GM18873 (cell line): ENCODE results near the gene FAM72D.
"Not testable (repeated sequence)": the region's sequence is repeated elsewhere in the genome, so short reads cannot be mapped to it uniquely, and the experiment has no call there.

Source experiments
- ATAC-seq: cut with Tn5 transposase; IDR thresholded peaks from one replicate; pipeline ENCODE4 v1.9.1; 2021; ENCODE audit warnings: mild to moderate bottlenecking, moderate library complexity, moderate number of reproducible peaks; ENCODE audit not compliant: unreplicated experiment, low FRiP score

Gene FAM72D

GRCh38 chr1:145082483-145083255 lies 13.1 kb upstream of the FAM72D start:
- not testable (repeated sequence) for ATAC-seq

- not testable (repeated sequence) for ATAC-seq
Measured at GRCh38 chr1:145093517-145094149, 2.1 kb upstream of the FAM72D start.

DNA sequence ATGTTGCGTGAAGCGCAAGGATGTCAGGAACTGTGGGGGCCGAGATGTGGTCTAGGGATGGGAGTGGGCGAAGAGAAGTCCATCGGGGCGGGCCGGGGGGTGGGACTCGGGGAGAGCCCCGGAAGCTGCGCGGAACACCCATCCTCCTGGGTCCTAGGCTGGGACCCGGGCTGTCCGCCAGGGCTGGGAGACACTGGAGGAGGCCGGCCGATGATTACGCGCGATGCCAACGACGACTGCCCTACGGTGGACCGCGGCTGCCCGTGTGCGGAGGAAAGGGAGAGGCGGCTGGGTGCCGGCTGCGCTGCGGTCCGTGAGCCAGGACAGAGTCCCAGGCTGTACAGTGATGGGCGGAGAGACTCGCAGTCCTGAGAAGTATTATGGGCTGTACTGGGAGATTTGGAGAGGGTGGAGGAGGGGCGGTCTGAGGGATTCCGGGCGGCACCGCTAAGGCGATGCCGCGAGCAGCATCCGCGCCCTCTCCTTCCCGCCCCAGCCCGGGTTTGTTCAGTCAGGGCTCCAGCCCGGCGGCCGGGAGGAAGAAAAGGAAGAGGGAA lies 1.0 kb upstream of the FAM72D start:
- peak; percentile 0 for ATAC-seq

DNA sequence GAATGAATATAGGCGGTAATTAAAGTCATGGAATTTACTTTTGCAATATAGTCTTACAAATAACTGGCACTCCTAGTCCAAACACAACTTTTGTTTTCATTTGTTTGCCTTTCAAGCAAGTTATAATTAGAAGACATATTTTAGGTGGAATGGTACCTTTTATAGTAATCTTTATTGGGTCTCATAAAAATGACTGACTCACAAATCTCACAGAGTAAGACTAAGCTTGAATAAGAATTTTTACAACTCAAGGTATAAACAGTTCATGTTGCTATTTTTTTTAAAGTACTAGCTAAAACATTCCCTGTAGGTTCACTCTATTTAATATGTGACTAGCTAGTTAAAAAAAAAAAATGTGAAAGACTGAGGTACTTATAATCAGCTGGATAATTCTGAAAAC lies 6.0 kb downstream of the FAM72D start:
- ATAC-seq, result not testable (repeated sequence)

DNA sequence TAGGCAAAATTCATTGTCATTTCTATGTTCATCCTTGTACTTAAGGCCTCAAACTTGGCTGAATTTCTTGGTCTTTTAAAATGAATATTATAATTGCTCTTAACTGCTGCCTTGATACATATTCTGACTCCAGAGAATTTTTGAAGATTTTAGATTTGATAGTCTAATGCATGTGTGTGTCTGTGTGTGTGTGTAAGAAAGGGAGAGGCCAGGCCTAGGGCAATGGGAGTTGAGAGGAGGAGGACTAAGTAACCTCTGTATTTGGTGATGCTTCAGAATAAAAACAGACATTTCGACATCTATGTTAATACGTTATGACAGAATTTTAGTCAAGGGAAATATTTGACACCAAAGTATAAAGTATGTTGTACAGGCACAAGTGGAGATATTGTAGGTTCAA lies 7.5 kb downstream of the FAM72D start:
- ATAC-seq, result not testable (repeated sequence)

DNA sequence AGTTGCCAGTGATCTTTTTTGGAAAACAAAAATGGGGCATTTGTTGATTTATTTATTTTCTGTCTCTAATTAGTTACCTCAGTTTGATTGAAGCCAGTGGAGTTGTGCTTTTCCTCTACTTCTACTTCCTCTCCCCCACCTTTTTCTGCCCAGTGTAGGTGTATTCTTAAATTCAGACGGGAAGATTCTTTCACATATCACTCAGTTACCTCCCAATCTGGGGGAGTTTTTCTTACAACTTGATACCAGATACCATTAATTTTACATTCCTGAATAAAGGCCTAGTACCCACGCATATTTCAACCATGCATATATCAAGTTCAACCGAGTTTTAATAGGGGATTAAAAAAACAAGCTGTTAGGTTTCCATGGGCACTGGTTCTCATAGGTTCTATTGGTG lies 15.9 kb downstream of the FAM72D start:
- not testable (repeated sequence) for ATAC-seq

DNA sequence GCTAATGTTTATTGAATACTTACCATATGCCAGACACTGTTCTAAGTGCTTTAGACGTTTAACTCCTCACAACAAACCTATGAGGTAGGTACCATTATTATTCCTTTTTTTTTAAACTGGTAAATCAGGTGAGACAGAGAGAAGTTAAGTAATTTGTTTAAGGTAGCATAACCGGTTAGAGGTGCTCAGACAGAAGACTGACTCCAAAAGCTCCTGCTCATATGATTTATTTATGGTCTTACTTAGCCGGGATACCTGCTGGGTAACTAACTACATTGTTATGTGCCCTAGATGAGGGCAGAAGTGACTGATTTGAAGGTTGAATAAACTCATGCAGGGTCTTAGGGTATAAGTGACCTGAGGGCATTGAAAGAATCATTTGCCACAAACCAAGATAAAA lies 16.9 kb downstream of the FAM72D start:
- not testable (repeated sequence) for ATAC-seq

DNA sequence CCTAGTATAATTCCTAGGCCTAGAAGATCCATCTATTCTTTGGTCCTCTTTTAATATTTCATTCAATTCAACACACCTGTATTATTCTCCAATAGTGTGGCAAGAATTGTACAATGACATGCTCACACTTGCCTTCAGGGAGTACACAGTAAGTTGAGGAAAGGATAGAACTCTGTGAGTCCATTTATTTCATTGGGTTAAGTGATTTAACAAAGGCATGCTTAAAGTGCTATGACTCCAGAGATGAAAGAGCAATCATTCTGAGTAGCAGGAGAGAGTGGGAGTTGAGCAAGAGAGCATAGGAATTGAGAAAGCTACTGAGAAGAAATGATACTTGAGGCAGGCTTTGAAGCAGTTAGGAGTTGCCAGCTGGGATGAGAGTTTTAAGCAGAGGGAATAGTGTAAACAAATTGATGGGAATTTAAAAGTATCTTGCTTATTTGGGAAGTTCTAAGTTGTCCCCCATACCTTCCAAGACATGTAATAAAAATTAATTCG lies 18.8 kb downstream of the FAM72D start:
- not testable (repeated sequence) for ATAC-seq

DNA sequence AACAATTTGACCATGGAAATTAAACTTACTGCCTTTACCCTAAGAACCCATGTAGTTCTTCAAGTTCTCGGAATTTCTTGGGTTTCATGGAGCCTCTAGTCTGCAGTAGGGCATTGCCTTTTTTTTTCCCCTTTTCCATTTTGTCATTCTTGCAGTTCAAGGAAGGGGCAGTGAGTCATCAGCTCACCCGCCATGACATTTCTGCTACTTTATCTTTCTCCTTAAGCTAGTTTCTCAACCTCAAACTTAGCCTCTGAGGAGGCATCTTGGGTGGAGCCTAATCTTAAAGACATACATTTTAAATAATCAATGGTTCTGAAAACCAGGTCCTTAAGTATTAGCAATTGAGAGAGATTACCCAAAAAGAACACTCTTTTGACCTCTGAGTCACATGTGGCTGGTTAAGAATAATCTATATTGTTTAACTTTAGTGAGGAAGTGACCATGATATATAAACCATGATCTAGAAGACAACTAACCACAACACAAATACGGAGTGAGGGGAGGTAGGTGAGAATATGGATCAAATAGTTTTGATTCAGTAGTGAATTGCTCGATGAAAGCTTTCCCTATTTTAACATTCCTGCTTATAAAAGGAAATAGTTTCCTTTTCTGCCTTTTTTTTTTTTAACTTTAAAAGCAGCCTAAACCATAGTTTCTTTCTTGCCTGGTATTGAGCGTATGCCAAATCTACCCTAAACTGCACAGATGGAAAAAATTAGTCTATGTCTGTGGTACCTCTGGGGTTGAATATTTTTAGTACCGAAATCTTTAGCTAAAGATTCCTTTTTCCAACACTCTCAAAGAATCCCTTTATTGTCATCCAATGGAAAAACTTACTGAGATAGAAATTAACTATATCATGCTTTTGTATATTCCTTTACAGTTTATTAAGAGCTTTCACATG lies 20.1 kb downstream of the FAM72D start:
- ATAC-seq, result not testable (repeated sequence)

GRCh38 chr1:145119842-145120241 lies 24.1 kb downstream of the FAM72D start:
- ATAC-seq, result not testable (repeated sequence)

GRCh38 chr1:145122344-145123061 lies 26.7 kb downstream of the FAM72D start:
- not testable (repeated sequence) for ATAC-seq

DNA sequence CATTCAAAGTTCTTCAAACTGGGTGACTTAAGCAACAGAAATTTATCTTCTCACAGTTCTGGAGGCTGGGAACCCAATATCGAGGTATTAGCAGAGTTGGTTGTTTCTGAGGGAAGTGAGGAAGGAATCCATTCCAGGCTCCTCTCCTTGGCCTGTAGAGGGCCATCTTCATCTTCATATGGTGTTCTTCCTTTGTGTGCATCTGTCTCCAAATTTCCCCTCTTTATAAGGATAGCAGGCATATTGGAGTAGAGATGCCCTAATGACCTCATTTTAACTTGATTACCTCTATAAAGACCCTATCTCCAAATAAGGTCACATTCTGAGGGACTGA lies 27.3 kb downstream of the FAM72D start:
- not testable (repeated sequence) for ATAC-seq

DNA sequence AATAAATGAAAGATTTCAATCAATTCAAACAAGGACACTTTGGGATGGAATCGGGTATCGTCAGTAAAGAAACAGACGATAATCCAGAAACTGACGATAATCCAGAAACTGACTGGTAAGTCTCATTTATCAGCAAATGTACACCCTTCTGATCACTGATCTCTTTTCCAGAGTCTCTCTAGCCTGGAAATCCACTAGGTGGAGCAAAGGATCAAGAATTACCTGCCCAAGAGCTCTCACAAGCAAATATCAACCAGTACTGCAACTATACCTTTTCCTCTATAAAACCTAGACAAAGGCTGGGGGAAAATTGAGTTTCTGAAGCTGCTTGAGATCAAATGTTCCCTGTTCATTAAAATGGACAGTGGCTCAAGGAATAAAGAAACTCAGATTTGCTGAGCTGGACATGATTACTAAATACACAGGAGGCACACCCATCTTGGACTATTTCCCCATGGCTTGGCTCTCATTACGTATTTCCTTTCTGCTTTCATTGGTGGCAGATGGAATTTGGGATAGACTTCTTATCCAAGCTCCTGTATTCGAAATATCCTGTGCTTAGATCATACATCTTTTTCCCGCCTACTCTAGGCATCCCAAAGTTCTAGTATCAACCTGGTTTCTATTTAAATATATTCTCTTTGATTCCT lies 28.3 kb downstream of the FAM72D start:
- ATAC-seq, result not testable (repeated sequence)

GRCh38 chr1:145125112-145125511 lies 29.3 kb downstream of the FAM72D start:
- not testable (repeated sequence) for ATAC-seq

DNA sequence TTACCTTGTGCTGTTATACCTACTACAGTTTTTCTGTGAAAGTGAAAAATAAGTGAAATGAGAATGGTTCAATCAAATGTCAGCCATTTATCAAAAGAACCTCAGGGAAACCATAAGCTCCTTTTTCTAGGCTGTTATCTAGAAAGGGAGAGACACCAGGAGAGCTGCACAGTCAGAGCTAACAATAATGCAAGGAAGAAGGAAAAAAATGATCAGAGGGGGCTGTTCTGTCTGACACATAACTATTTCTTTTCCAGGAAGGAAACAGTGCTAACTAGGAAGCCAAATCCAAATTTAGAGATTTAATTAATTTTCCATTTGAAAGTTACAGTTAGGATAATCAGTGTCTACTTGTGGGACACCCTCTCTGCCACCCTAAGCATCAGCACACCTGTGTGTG lies 31.4 kb downstream of the FAM72D start:
- ATAC-seq, result not testable (repeated sequence)

- ATAC-seq, result not testable (repeated sequence)
Measured at GRCh38 chr1:145128697-145129469, 33.1 kb downstream of the FAM72D start.

- ATAC-seq, result not testable (repeated sequence)
Measured at GRCh38 chr1:145134476-145134875, 38.7 kb downstream of the FAM72D start.

DNA sequence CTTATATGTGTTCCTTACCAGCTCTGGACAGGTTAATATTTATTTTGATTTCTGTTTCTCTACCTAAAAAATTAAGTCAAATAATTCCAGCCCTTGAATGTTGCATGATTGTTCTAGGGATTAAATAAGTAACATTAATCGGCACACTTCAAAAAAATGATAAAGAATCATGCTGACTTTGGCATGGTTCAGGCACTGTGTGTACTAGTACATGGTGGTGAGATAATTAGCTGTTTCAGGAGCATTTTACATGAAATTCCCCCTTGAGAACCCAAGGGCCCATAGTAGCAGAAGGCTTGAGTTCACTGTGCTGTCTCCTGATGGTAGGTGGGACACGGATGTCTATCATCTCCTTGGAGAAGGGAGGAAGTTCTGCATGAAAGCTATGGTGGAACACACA lies 44.8 kb downstream of the FAM72D start:
- not testable (repeated sequence) for ATAC-seq
